Measurements from ENCODE around the gene B3GALT2. TPM values are rescaled to one million over a fixed set of nuclear protein-coding genes. Genes with fewer than 3 reads are reported as not detected.
A peak's percentile ranks its signal among the peaks of the same experiment; 100 is the strongest.

B3GALT2 gene
- total RNA-seq, 1 experiment from 2014 or later = not detected

DNA sequence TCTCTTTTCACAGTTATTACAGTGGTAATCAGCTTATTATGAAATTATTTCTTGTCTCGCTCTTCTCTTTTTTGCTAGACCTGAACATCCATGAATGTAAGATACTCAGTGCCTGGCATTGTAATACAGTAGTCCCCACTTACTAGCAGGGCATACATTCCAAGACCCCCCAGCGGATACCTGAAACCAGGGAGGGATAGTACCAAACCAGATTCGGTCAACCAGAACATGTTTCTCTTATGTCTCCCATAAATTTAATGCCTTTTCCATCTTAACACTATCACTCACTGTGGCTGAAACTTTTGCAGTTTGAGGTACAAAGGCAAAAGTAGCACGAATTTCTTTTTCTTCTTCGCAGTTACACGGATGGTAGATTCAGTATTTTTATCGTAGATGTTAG lies 24.6 kb upstream of the B3GALT2 start:
- ATAC-seq (no peak), DNase-seq (ENCODE audit: low spot score) (no peak)
- TF ChIP-seq, protein P1, sequence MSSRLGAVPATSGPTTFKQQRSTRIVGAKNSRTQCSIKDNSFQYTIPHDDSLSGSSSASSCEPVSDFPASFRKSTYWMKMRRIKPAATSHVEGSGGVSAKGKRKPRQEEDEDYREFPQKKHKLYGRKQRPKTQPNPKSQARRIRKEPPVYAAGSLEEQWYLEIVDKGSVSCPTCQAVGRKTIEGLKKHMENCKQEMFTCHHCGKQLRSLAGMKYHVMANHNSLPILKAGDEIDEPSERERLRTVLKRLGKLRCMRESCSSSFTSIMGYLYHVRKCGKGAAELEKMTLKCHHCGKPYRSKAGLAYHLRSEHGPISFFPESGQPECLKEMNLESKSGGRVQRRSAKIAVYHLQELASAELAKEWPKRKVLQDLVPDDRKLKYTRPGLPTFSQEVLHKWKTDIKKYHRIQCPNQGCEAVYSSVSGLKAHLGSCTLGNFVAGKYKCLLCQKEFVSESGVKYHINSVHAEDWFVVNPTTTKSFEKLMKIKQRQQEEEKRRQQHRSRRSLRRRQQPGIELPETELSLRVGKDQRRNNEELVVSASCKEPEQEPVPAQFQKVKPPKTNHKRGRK (CRISPR knock-in tag; IDR thresholded peaks at IDR 0.05; ENCODE audit: borderline replicate concordance) = no peak
- peaks cover 17% of the 10 kb centered on the region for H3K9me3 Mint-ChIP-seq
- H3K4me3 Mint-ChIP-seq = no peak overlapping the region
- H3K27me3 Mint-ChIP-seq (ENCODE audit: low read depth) = no peaks in the 10 kb centered on the region
- ChIA-PET POLR2A (no interaction called here), CTCF (no interaction called here)
- H3K36me3 Mint-ChIP-seq = peaks cover 40% of the 10 kb centered on the region
- H3K4me1 Mint-ChIP-seq = peaks cover 20% of the 10 kb centered on the region
- peak overlapping the region; percentile 48; the same call in 1 of the 2 replicates for H3K27ac Mint-ChIP-seq

DNA sequence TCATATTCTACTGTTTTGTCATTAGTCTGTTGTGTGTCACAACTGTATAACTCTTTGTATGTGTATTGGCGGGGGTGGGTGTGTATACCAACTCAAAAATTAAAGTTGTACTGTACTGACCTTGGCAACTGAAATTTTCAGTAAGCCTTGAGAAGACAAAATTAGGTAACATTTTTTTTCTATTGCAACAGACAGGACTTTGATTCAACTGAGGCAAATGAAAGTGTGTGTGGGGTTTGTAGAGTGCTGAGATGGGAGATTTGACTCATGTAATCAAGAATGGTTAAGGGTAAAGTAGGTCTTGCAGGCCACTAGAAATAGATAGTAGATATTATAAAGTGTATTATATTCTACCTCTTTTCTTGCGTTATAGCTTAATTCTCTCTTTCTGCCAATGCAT lies 14.6 kb upstream of the B3GALT2 start:
- H3K36me3 Mint-ChIP-seq = peaks cover 17% of the 10 kb centered on the region
- ATAC-seq (no peak), DNase-seq (ENCODE audit: low spot score) (no peak)
- no peaks in the 10 kb centered on the region for H3K27me3 Mint-ChIP-seq (ENCODE audit: low read depth)
- no peak overlapping the region for H3K4me3 Mint-ChIP-seq
- ChIA-PET POLR2A (no interaction called here), CTCF (interaction anchor here (1.6 kb wide), 1 partner anchor 11 kb away, joined by 5 read pairs; no protein-coding TSS in a partner anchor)
- H3K27ac Mint-ChIP-seq = no peak overlapping the region; the same call in 1 of the 2 replicates
- no peaks in the 10 kb centered on the region for H3K4me1 Mint-ChIP-seq
- H3K9me3 Mint-ChIP-seq = peaks cover 8% of the 10 kb centered on the region
- TF ChIP-seq CREB1 (CRISPR knock-in tag; IDR thresholded peaks at IDR 0.05) (no peak), GRHL2 (CRISPR knock-in tag; IDR thresholded peaks at IDR 0.05; ENCODE audit: insufficient replicate concordance, severe bottlenecking) (no peak), CBFB (CRISPR knock-in tag; IDR thresholded peaks at IDR 0.05; ENCODE audit: low read depth) (no peak), RORB (CRISPR knock-in tag; IDR thresholded peaks at IDR 0.05) (no peak), FOXK1 (CRISPR knock-in tag; IDR thresholded peaks at IDR 0.05) (no peak), ZNF423 (CRISPR knock-in tag; IDR thresholded peaks at IDR 0.05) (no peak), SMAD3 (CRISPR knock-in tag; IDR thresholded peaks at IDR 0.05; ENCODE audit: borderline replicate concordance) (no peak), TCF7 (CRISPR knock-in tag; IDR thresholded peaks at IDR 0.05; ENCODE audit: low read depth) (no peak), FOXP1 (CRISPR knock-in tag; IDR thresholded peaks at IDR 0.05; ENCODE audit: borderline replicate concordance) (no peak), HMGA2 (CRISPR knock-in tag; IDR thresholded peaks at IDR 0.05) (no peak), JUN (CRISPR knock-in tag; IDR thresholded peaks at IDR 0.05) (no peak), EMX1 (CRISPR knock-in tag; IDR thresholded peaks at IDR 0.05) (no peak), RELA (CRISPR knock-in tag; IDR thresholded peaks at IDR 0.05; ENCODE audit: borderline replicate concordance) (no peak)
- TF ChIP-seq, protein P2, sequence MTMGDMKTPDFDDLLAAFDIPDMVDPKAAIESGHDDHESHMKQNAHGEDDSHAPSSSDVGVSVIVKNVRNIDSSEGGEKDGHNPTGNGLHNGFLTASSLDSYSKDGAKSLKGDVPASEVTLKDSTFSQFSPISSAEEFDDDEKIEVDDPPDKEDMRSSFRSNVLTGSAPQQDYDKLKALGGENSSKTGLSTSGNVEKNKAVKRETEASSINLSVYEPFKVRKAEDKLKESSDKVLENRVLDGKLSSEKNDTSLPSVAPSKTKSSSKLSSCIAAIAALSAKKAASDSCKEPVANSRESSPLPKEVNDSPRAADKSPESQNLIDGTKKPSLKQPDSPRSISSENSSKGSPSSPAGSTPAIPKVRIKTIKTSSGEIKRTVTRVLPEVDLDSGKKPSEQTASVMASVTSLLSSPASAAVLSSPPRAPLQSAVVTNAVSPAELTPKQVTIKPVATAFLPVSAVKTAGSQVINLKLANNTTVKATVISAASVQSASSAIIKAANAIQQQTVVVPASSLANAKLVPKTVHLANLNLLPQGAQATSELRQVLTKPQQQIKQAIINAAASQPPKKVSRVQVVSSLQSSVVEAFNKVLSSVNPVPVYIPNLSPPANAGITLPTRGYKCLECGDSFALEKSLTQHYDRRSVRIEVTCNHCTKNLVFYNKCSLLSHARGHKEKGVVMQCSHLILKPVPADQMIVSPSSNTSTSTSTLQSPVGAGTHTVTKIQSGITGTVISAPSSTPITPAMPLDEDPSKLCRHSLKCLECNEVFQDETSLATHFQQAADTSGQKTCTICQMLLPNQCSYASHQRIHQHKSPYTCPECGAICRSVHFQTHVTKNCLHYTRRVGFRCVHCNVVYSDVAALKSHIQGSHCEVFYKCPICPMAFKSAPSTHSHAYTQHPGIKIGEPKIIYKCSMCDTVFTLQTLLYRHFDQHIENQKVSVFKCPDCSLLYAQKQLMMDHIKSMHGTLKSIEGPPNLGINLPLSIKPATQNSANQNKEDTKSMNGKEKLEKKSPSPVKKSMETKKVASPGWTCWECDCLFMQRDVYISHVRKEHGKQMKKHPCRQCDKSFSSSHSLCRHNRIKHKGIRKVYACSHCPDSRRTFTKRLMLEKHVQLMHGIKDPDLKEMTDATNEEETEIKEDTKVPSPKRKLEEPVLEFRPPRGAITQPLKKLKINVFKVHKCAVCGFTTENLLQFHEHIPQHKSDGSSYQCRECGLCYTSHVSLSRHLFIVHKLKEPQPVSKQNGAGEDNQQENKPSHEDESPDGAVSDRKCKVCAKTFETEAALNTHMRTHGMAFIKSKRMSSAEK (CRISPR knock-in tag; IDR thresholded peaks at IDR 0.05; ENCODE audit: borderline replicate concordance) = no peak
- TF ChIP-seq, protein P3, sequence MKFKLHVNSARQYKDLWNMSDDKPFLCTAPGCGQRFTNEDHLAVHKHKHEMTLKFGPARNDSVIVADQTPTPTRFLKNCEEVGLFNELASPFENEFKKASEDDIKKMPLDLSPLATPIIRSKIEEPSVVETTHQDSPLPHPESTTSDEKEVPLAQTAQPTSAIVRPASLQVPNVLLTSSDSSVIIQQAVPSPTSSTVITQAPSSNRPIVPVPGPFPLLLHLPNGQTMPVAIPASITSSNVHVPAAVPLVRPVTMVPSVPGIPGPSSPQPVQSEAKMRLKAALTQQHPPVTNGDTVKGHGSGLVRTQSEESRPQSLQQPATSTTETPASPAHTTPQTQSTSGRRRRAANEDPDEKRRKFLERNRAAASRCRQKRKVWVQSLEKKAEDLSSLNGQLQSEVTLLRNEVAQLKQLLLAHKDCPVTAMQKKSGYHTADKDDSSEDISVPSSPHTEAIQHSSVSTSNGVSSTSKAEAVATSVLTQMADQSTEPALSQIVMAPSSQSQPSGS (CRISPR knock-in tag; IDR thresholded peaks at IDR 0.05; ENCODE audit: borderline replicate concordance, low read depth) = no peak
- TF ChIP-seq, protein P4, sequence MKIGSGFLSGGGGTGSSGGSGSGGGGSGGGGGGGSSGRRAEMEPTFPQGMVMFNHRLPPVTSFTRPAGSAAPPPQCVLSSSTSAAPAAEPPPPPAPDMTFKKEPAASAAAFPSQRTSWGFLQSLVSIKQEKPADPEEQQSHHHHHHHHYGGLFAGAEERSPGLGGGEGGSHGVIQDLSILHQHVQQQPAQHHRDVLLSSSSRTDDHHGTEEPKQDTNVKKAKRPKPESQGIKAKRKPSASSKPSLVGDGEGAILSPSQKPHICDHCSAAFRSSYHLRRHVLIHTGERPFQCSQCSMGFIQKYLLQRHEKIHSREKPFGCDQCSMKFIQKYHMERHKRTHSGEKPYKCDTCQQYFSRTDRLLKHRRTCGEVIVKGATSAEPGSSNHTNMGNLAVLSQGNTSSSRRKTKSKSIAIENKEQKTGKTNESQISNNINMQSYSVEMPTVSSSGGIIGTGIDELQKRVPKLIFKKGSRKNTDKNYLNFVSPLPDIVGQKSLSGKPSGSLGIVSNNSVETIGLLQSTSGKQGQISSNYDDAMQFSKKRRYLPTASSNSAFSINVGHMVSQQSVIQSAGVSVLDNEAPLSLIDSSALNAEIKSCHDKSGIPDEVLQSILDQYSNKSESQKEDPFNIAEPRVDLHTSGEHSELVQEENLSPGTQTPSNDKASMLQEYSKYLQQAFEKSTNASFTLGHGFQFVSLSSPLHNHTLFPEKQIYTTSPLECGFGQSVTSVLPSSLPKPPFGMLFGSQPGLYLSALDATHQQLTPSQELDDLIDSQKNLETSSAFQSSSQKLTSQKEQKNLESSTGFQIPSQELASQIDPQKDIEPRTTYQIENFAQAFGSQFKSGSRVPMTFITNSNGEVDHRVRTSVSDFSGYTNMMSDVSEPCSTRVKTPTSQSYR (CRISPR knock-in tag; IDR thresholded peaks at IDR 0.05) = no peak
- TF ChIP-seq, protein P5, sequence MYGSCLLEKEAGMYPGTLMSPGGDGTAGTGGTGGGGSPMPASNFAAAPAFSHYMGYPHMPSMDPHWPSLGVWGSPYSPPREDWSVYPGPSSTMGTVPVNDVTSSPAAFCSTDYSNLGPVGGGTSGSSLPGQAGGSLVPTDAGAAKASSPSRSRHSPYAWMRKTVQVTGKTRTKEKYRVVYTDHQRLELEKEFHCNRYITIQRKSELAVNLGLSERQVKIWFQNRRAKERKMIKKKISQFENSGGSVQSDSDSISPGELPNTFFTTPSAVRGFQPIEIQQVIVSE (CRISPR knock-in tag; IDR thresholded peaks at IDR 0.05; ENCODE audit: borderline replicate concordance) = no peak
- TF ChIP-seq, protein P6, sequence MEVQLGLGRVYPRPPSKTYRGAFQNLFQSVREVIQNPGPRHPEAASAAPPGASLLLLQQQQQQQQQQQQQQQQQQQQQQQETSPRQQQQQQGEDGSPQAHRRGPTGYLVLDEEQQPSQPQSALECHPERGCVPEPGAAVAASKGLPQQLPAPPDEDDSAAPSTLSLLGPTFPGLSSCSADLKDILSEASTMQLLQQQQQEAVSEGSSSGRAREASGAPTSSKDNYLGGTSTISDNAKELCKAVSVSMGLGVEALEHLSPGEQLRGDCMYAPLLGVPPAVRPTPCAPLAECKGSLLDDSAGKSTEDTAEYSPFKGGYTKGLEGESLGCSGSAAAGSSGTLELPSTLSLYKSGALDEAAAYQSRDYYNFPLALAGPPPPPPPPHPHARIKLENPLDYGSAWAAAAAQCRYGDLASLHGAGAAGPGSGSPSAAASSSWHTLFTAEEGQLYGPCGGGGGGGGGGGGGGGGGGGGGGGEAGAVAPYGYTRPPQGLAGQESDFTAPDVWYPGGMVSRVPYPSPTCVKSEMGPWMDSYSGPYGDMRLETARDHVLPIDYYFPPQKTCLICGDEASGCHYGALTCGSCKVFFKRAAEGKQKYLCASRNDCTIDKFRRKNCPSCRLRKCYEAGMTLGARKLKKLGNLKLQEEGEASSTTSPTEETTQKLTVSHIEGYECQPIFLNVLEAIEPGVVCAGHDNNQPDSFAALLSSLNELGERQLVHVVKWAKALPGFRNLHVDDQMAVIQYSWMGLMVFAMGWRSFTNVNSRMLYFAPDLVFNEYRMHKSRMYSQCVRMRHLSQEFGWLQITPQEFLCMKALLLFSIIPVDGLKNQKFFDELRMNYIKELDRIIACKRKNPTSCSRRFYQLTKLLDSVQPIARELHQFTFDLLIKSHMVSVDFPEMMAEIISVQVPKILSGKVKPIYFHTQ (CRISPR knock-in tag; IDR thresholded peaks at IDR 0.05) = no peak
- TF ChIP-seq, protein P7, sequence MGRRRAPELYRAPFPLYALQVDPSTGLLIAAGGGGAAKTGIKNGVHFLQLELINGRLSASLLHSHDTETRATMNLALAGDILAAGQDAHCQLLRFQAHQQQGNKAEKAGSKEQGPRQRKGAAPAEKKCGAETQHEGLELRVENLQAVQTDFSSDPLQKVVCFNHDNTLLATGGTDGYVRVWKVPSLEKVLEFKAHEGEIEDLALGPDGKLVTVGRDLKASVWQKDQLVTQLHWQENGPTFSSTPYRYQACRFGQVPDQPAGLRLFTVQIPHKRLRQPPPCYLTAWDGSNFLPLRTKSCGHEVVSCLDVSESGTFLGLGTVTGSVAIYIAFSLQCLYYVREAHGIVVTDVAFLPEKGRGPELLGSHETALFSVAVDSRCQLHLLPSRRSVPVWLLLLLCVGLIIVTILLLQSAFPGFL (CRISPR knock-in tag; IDR thresholded peaks at IDR 0.05; ENCODE audit: borderline replicate concordance) = no peak
